Smooth muscle cell of bladder (primary cell): ENCODE data around the gene SLC38A7. TPM values are rescaled to one million over a fixed set of nuclear protein-coding genes. Genes with fewer than 3 reads are reported as not detected.

ENCODE experiments used
- total RNA-seq: library from RNA; depleted of rRNA; stranded (reverse); fragments of >200 nt; gene quantifications from 2 replicates; pipeline ENCODE4 v1.2.3, GENCODE V29; 2014

SLC38A7 gene
- 26.6 and 38.3 TPM in 2 replicates for total RNA-seq

GRCh38 chr16:58684354-58685083 lies at the start of gene SLC38A7:
TSS of gene SLC38A7 (minus strand) at chr16:58684770. CDS start at chr16:58680126, 4,644 bp downstream.

GRCh38 chr16:58733671-58734458 lies 49.3 kb upstream of the SLC38A7 start, which contains the start of gene GOT2:
TSS of gene GOT2 (minus strand) at chr16:58734316. CDS start at chr16:58734228, 88 bp downstream.

GRCh38 chr16:58629733-58630640 lies 54.6 kb downstream of the SLC38A7 start, which contains the start of gene CNOT1:
TSS of gene CNOT1 (minus strand) at chr16:58629826. CDS start at chr16:58599337, 30,489 bp downstream.

Other genes starting within 250 kb of the SLC38A7 start
- gene NDRG4, start 184.6 kb downstream of the SLC38A7 start, total RNA-seq: 8.7 and 19.8 TPM in 2 replicates
- gene SETD6, start 169.3 kb downstream of the SLC38A7 start, total RNA-seq: 9.8 and 12.6 TPM in 2 replicates
- 94.5 and 129 TPM in 2 replicates for gene CNOT1, start 54.9 kb downstream of the SLC38A7 start, total RNA-seq
- 27.0 and 27.6 TPM in 2 replicates for gene GOT2, start 49.5 kb upstream of the SLC38A7 start, total RNA-seq